ENCODE data around the gene SLC16A4.

DNA sequence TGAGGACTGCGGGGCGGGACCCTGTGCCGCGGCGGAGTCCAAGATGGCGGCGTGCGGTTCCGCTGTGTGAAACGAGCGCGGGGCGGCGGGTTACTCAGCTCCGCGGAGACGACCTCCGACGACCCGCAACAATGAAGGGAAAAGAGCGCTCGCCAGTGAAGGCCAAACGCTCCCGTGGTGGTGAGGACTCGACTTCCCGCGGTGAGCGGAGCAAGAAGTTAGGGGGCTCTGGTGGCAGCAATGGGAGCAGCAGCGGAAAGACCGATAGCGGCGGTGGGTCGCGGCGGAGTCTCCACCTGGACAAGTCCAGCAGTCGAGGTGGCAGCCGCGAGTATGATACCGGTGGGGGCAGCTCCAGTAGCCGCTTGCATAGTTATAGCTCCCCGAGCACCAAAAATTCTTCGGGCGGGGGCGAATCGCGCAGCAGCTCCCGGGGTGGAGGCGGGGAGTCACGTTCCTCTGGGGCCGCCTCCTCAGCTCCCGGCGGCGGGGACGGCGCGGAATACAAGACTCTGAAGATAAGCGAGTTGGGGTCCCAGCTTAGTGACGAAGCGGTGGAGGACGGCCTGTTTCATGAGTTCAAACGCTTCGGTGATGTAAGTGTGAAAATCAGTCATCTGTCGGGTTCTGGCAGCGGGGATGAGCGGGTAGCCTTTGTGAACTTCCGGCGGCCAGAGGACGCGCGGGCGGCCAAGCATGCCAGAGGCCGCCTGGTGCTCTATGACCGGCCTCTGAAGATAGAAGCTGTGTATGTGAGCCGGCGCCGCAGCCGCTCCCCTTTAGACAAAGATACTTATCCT is 51.2 kb downstream of the SLC16A4 start:
- TF ChIP-seq, protein P1, sequence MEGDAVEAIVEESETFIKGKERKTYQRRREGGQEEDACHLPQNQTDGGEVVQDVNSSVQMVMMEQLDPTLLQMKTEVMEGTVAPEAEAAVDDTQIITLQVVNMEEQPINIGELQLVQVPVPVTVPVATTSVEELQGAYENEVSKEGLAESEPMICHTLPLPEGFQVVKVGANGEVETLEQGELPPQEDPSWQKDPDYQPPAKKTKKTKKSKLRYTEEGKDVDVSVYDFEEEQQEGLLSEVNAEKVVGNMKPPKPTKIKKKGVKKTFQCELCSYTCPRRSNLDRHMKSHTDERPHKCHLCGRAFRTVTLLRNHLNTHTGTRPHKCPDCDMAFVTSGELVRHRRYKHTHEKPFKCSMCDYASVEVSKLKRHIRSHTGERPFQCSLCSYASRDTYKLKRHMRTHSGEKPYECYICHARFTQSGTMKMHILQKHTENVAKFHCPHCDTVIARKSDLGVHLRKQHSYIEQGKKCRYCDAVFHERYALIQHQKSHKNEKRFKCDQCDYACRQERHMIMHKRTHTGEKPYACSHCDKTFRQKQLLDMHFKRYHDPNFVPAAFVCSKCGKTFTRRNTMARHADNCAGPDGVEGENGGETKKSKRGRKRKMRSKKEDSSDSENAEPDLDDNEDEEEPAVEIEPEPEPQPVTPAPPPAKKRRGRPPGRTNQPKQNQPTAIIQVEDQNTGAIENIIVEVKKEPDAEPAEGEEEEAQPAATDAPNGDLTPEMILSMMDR (conservative IDR thresholded peaks at IDR 0.05; ENCODE audit: low read depth in 2 of 2): no peak; a peak in 1 of 4 replicates
- TF ChIP-seq EZH2phosphoT487 (IDR thresholded peaks at IDR 0.05; ENCODE audit: unreplicated experiment) (no peak), EZH2 (IDR thresholded peaks at IDR 0.05; ENCODE audit: low read depth, unreplicated experiment) (no peak), POLR2AphosphoS5 (IDR thresholded peaks at IDR 0.05; ENCODE audit: low read depth) (peak; percentile 86), CREB1 (CRISPR knock-in tag; IDR thresholded peaks at IDR 0.05; ENCODE audit: low read depth) (no peak), JUNB (IDR thresholded peaks at IDR 0.05; ENCODE audit: unreplicated experiment) (no peak)
- TF ChIP-seq, protein P2, sequence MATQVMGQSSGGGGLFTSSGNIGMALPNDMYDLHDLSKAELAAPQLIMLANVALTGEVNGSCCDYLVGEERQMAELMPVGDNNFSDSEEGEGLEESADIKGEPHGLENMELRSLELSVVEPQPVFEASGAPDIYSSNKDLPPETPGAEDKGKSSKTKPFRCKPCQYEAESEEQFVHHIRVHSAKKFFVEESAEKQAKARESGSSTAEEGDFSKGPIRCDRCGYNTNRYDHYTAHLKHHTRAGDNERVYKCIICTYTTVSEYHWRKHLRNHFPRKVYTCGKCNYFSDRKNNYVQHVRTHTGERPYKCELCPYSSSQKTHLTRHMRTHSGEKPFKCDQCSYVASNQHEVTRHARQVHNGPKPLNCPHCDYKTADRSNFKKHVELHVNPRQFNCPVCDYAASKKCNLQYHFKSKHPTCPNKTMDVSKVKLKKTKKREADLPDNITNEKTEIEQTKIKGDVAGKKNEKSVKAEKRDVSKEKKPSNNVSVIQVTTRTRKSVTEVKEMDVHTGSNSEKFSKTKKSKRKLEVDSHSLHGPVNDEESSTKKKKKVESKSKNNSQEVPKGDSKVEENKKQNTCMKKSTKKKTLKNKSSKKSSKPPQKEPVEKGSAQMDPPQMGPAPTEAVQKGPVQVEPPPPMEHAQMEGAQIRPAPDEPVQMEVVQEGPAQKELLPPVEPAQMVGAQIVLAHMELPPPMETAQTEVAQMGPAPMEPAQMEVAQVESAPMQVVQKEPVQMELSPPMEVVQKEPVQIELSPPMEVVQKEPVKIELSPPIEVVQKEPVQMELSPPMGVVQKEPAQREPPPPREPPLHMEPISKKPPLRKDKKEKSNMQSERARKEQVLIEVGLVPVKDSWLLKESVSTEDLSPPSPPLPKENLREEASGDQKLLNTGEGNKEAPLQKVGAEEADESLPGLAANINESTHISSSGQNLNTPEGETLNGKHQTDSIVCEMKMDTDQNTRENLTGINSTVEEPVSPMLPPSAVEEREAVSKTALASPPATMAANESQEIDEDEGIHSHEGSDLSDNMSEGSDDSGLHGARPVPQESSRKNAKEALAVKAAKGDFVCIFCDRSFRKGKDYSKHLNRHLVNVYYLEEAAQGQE (IDR thresholded peaks at IDR 0.05; ENCODE audit: unreplicated experiment): no peak

Measured in GM23338 (cell line).